A673 (cell line): ENCODE measurements around the gene ELOVL7. TPM values are rescaled to one million over a fixed set of nuclear protein-coding genes. Genes with fewer than 3 reads are reported as not detected.

Experiments
- BruUV-seq: library from RNA; stranded (reverse); fragments of 400-500 nt; replicated peaks from 2 replicates; lab custom pipeline; 2021; lab: Mats Ljungman, UMichigan
- CTCF ChIA-PET: fragments of 300-600 bp; sonication (Branson Sonifier 250); formaldehyde crosslinking; loops from one replicate; lab custom pipeline; 2022; ENCODE audit warnings: antibody characterized with exemption; lab: Charles Lee
- POLR2A ChIA-PET: fragments of 300-600 bp; sonication (Branson Sonifier 250); formaldehyde crosslinking; loops from one replicate; lab custom pipeline; 2022; ENCODE audit warnings: antibody characterized with exemption; ENCODE audit not compliant: low non-redundant PET; lab: Charles Lee
- DNase-seq: peaks from one replicate; pipeline ENCODE4 v3.0.0-alpha.2; 2015; ENCODE audit warnings: low spot score
- H3K27ac ChIP-seq: fragments of 200-600 bp; sonication (generic); 2 replicates; pipeline ENCODE4 v1.5.1; 2016; ENCODE audit warnings: mixed run types, low read depth, mild to moderate bottlenecking, mixed read lengths, antibody characterized with exemption, low read length; ENCODE audit not compliant: poor library complexity, severe bottlenecking
- H3K27me3 ChIP-seq: fragments of 200-600 bp; sonication (generic); replicated peaks from 2 replicates; pipeline ENCODE4 v1.6.1; 2017; ENCODE audit warnings: mixed run types, low read depth, mild to moderate bottlenecking, mixed read lengths, antibody characterized with exemption, low read length; ENCODE audit not compliant: insufficient read depth, poor library complexity
- H3K36me3 ChIP-seq: fragments of 200-600 bp; sonication (generic); 2 replicates; pipeline ENCODE4 v1.6.1; 2016; ENCODE audit warnings: mixed run types, mild to moderate bottlenecking, mixed read lengths, antibody characterized with exemption, low read length; ENCODE audit not compliant: insufficient read depth, poor library complexity, severe bottlenecking
- H3K4me1 ChIP-seq: fragments of 200-600 bp; sonication (generic); 2 replicates; pipeline ENCODE4 v1.6.1; 2017; ENCODE audit warnings: mixed run types, mild to moderate bottlenecking, mixed read lengths, antibody characterized with exemption, low read length; ENCODE audit not compliant: insufficient read depth, poor library complexity, severe bottlenecking
- H3K4me3 ChIP-seq: fragments of 200-600 bp; sonication (generic); 2 replicates; pipeline ENCODE4 v1.5.1; 2016; ENCODE audit warnings: low read depth, mixed run types, mild to moderate bottlenecking, mixed read lengths, low read length; ENCODE audit not compliant: poor library complexity, severe bottlenecking
- H3K9me3 ChIP-seq: fragments of 200-600 bp; sonication (generic); 2 replicates; pipeline ENCODE4 v1.6.1; 2016; ENCODE audit warnings: mixed run types, low read depth, mild to moderate bottlenecking, mixed read lengths, antibody characterized with exemption, low read length; ENCODE audit not compliant: poor library complexity, severe bottlenecking
- CTCF ChIP-seq: fragments of 300-800, 200-600 bp; sonication (generic); conservative IDR thresholded peaks from 2 replicates; pipeline ENCODE4 v1.5.1; 2017; ENCODE audit warnings: low read depth, mild to moderate bottlenecking, antibody characterized with exemption, low read length, moderate library complexity, mixed read lengths
- EZH2 ChIP-seq: fragments of 200-600 bp; sonication (generic); IDR thresholded peaks from 2 replicates; pipeline ENCODE4 v1.6.1; 2017; ENCODE audit warnings: borderline replicate concordance, low read depth, mild to moderate bottlenecking, mixed read lengths, antibody characterized with exemption, low read length; ENCODE audit not compliant: poor library complexity, severe bottlenecking
- intact Hi-C: fragments of 100-400 bp; cut with micrococcal nuclease; formaldehyde crosslinking; loops from one replicate; pipeline ENCODE4 v1.10.0; 2022; ENCODE audit not compliant: unreplicated experiment
- total RNA-seq: library from RNA; stranded (reverse); gene quantifications from 2 replicates; pipeline ENCODE4 v1.2.3, GENCODE V29; 2021

ELOVL7 gene
- total RNA-seq, 1 experiment from 2014 or later, result not detected

DNA sequence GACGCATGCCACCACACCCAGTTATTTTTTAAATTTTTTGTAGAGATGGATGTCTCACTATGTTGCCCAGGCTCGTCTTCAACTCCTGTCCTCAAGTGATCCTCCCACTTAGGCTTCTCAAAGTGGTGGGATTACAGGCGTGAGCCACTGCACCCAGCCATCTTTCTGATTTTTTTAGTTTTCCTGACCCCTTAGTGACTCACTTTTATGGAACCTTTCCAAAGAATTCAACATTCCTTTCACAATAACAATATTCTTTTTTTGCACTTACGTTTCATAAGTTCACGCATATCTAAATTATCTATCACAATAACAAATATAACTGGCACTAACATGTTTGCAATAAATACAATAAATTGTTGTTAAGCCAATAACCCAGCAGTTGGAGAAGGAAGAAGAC, 8.5 kb downstream of the ELOVL7 start:
- intact Hi-C loops, result no loop called here
- no peak overlapping the region for H3K27ac ChIP-seq
- H3K9me3 ChIP-seq, result no peaks in the 10 kb centered on the region
- no peak for TF ChIP-seq EZH2
- TF ChIP-seq CTCF, result no peak
- no TSS peak for BruUV-seq
- H3K4me1 ChIP-seq, result no peaks in the 10 kb centered on the region
- H3K36me3 ChIP-seq, result no peaks in the 10 kb centered on the region
- DNase-seq, result no peak
- CTCF ChIA-PET, result no interaction called here
- peaks cover 39% of the 10 kb centered on the region for H3K27me3 ChIP-seq
- H3K4me3 ChIP-seq, result no peak overlapping the region
- POLR2A ChIA-PET, result no interaction called here

DNA sequence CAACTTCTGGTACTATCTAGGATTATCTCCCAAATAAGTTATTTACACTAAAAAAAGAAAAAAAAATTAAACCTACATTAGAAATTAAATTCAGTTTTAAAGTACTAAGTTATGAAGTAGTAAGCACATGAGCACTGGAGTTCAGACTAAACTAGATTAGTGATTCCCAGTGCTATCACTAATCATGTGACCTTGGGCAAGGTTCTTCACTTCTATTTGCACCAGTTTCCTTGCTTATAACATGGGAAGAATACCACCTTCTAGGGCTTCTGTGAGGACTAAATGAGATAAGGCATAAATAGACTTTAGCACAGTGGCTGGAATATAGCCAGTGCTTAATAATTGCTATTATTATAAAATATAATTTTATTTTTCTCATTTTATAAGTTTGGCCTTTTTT, 10.5 kb downstream of the ELOVL7 start:
- Histone ChIP-seq H3K4me3 (no peak overlapping the region), H3K4me1 (no peaks in the 10 kb centered on the region), H3K36me3 (no peaks in the 10 kb centered on the region), H3K27me3 (peaks cover 36% of the 10 kb centered on the region), H3K9me3 (no peaks in the 10 kb centered on the region), H3K27ac (no peak overlapping the region)
- DNase-seq, result no peak
- TF ChIP-seq CTCF (no peak), EZH2 (no peak)
- no TSS peak for BruUV-seq
- intact Hi-C loops, result no loop called here
- POLR2A ChIA-PET, result no interaction called here
- CTCF ChIA-PET, result no interaction called here

GRCh38 chr5:60830581-60831127, 13.4 kb downstream of the ELOVL7 start:
- CTCF ChIA-PET, result no interaction called here
- H3K27me3 ChIP-seq, result peaks cover 25% of the 10 kb centered on the region
- H3K4me1 ChIP-seq, result no peaks in the 10 kb centered on the region
- no peaks in the 10 kb centered on the region for H3K9me3 ChIP-seq
- no peak for TF ChIP-seq EZH2
- TF ChIP-seq CTCF, result no peak
- BruUV-seq, result no TSS peak
- H3K4me3 ChIP-seq, result no peak overlapping the region
- H3K27ac ChIP-seq, result no peak overlapping the region
- H3K36me3 ChIP-seq, result no peaks in the 10 kb centered on the region
- DNase-seq, result no peak
- intact Hi-C loops, result no loop called here
- POLR2A ChIA-PET, result no interaction called here
